ENCODE data around the gene PTPN3. TPM values are rescaled to one million over a fixed set of nuclear protein-coding genes. Genes with fewer than 3 reads are reported as not detected.

The PTPN3 gene
- total RNA-seq, 1 experiment from 2014 or later, result 20.8 TPM

- peak overlapping the region; percentile 10; the same call in 1 of the 2 replicates for H3K9ac ChIP-seq (ENCODE audit: low read length)
- no peak overlapping the region for H3K27ac ChIP-seq (ENCODE audit: low read depth, low read length)
- H4K20me1 ChIP-seq (ENCODE audit: insufficient read depth), result no peaks in the 10 kb centered on the region
- TF ChIP-seq CEBPB (IDR thresholded peaks at IDR 0.05; ENCODE audit: low read depth) (no peak), EZH2 (IDR thresholded peaks at IDR 0.05) (no peak), ZFX (IDR thresholded peaks at IDR 0.05) (peak; percentile 57), SRF (IDR thresholded peaks at IDR 0.05; ENCODE audit: low read depth) (no peak), YY1 (IDR thresholded peaks at IDR 0.05; ENCODE audit: extremely low read depth, insufficient replicate concordance, low read depth, low read length) (no peak)
- TF ChIP-seq, protein P1, sequence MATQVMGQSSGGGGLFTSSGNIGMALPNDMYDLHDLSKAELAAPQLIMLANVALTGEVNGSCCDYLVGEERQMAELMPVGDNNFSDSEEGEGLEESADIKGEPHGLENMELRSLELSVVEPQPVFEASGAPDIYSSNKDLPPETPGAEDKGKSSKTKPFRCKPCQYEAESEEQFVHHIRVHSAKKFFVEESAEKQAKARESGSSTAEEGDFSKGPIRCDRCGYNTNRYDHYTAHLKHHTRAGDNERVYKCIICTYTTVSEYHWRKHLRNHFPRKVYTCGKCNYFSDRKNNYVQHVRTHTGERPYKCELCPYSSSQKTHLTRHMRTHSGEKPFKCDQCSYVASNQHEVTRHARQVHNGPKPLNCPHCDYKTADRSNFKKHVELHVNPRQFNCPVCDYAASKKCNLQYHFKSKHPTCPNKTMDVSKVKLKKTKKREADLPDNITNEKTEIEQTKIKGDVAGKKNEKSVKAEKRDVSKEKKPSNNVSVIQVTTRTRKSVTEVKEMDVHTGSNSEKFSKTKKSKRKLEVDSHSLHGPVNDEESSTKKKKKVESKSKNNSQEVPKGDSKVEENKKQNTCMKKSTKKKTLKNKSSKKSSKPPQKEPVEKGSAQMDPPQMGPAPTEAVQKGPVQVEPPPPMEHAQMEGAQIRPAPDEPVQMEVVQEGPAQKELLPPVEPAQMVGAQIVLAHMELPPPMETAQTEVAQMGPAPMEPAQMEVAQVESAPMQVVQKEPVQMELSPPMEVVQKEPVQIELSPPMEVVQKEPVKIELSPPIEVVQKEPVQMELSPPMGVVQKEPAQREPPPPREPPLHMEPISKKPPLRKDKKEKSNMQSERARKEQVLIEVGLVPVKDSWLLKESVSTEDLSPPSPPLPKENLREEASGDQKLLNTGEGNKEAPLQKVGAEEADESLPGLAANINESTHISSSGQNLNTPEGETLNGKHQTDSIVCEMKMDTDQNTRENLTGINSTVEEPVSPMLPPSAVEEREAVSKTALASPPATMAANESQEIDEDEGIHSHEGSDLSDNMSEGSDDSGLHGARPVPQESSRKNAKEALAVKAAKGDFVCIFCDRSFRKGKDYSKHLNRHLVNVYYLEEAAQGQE (IDR thresholded peaks at IDR 0.05; ENCODE audit: low read depth), result no peak
- H2AFZ ChIP-seq (ENCODE audit: low read depth, low read length, poor library complexity, severe bottlenecking), result peak overlapping the region; percentile 88
- intact Hi-C loops (cut with micrococcal nuclease), result loop anchor here (10.0 kb wide), 1 partner anchor 475 kb away; the partner anchor contains the start of gene ACTL7B
- H3K4me2 ChIP-seq (ENCODE audit: low read length), result peak overlapping the region; percentile 47
- POLR2A ChIA-PET, result interaction anchor here (0.8 kb wide), 1 partner anchor 150 kb away, joined by 3 read pairs; no protein-coding TSS in a partner anchor
- H3K36me3 ChIP-seq (ENCODE audit: control insufficient read depth in 1 of 2, insufficient read depth in 2 of 2, low read length in 2 of 2), result no peaks in the 10 kb centered on the region
- CTCF ChIA-PET, result no interaction called here
- no peaks in the 10 kb centered on the region for H3K27me3 ChIP-seq (ENCODE audit: insufficient read depth, low read length)
- BruUV-seq (replicated peaks), result no TSS peak
- no peaks in the 10 kb centered on the region for H3K79me2 ChIP-seq (ENCODE audit: insufficient read depth, low read length)
- RAD21 ChIA-PET (ENCODE audit: low non-redundant PET in 1 of 2, low total read pairs in 2 of 2, uncharacterized antibody in 2 of 2, unreplicated experiment in 2 of 2), result interaction anchor here in 1 of 2 experiments (0.7 kb wide), 1 partner anchor 11 kb away, joined by 6 read pairs; no protein-coding TSS in a partner anchor
- H3K4me3 ChIP-seq (replicated peaks in 1 of 2; ENCODE audit: low read depth in 1 of 2, low read length in 2 of 2), result no peak overlapping the region
- H3K9me3 ChIP-seq (ENCODE audit: control insufficient read depth in 1 of 2, insufficient read depth in 1 of 2, low read depth in 1 of 2, low read length in 2 of 2), result no peaks in the 10 kb centered on the region
- H3K9me2 ChIP-seq (ENCODE audit: insufficient read depth), result no peaks in the 10 kb centered on the region
- DNase-seq (ENCODE audit: low read depth, low spot score) (no peak), ATAC-seq (peak; percentile 43)
- peaks cover 8 to 23% of the 10 kb centered on the region in 2 experiments for H3K4me1 ChIP-seq (ENCODE audit: control insufficient read depth in 1 of 2, insufficient read depth in 2 of 2, low read length in 2 of 2)
These were observed 168.4 kb downstream of the PTPN3 start for GRCh38 chr9:109329638-109330258.

All from HCT116 (cell line).